Measurements from ENCODE around the gene TMEM61. TPM values are rescaled to one million over a fixed set of nuclear protein-coding genes. Genes with fewer than 3 reads are reported as not detected.
"Not testable (repeated sequence)": the region's sequence is repeated elsewhere in the genome, so short reads cannot be mapped to it uniquely, and the experiment has no call there.

Gene TMEM61
- polyA plus RNA-seq, 10 donors = 0.16 to 0.30 TPM; not detected in 8

GRCh38 chr1:55000110-55001085 lies 20.0 kb downstream of the TMEM61 start:
- no peak for DNase-seq

- no peak for DNase-seq
Observed at GRCh38 chr1:55001311-55001710, 20.9 kb downstream of the TMEM61 start.

- DNase-seq = no peak
Observed at GRCh38 chr1:55002686-55003085, 22.3 kb downstream of the TMEM61 start.

GRCh38 chr1:55005351-55006140 lies 25.1 kb downstream of the TMEM61 start:
- DNase-seq = no peak

- DNase-seq = no peak
Observed at GRCh38 chr1:55006931-55007330, 26.5 kb downstream of the TMEM61 start.

GRCh38 chr1:55007625-55008024 lies 27.2 kb downstream of the TMEM61 start:
- peak in 1 of 3 donors; percentile 28 for DNase-seq

- DNase-seq = no peak
Observed at GRCh38 chr1:55010194-55010886, 29.9 kb downstream of the TMEM61 start.

- no peak for DNase-seq
Observed at GRCh38 chr1:55010887-55011217, 30.4 kb downstream of the TMEM61 start.

- no peak for DNase-seq
Observed at GRCh38 chr1:55012661-55013060, 32.2 kb downstream of the TMEM61 start.

- no peak for DNase-seq
Observed at GRCh38 chr1:55015123-55015522, 34.7 kb downstream of the TMEM61 start.

GRCh38 chr1:55015731-55016620 lies 35.5 kb downstream of the TMEM61 start:
- DNase-seq = no peak

- DNase-seq = no peak
Observed at GRCh38 chr1:55018395-55018794, 38.0 kb downstream of the TMEM61 start.

- DNase-seq = peak; percentile 77 to 83 (median 79)
Observed at GRCh38 chr1:55021942-55022546, 41.6 kb downstream of the TMEM61 start.

- DNase-seq = not testable (repeated sequence)
Observed at GRCh38 chr1:55024163-55024562, 43.7 kb downstream of the TMEM61 start.

- DNase-seq = not testable (repeated sequence)
Observed at GRCh38 chr1:55026682-55027081, 46.3 kb downstream of the TMEM61 start.

GRCh38 chr1:55031098-55031497 lies 50.7 kb downstream of the TMEM61 start:
- not testable (repeated sequence) for DNase-seq

GRCh38 chr1:55033265-55033614 lies 52.8 kb downstream of the TMEM61 start:
- DNase-seq = no peak

- DNase-seq = no peak
Observed at GRCh38 chr1:55034476-55035133, 54.2 kb downstream of the TMEM61 start.

- DNase-seq = no peak
Observed at GRCh38 chr1:55035904-55036303, 55.5 kb downstream of the TMEM61 start.

Data from muscle of back (tissue), 11 donors.